Measurements from ENCODE around the gene C6orf47.

C6orf47 gene

DNA sequence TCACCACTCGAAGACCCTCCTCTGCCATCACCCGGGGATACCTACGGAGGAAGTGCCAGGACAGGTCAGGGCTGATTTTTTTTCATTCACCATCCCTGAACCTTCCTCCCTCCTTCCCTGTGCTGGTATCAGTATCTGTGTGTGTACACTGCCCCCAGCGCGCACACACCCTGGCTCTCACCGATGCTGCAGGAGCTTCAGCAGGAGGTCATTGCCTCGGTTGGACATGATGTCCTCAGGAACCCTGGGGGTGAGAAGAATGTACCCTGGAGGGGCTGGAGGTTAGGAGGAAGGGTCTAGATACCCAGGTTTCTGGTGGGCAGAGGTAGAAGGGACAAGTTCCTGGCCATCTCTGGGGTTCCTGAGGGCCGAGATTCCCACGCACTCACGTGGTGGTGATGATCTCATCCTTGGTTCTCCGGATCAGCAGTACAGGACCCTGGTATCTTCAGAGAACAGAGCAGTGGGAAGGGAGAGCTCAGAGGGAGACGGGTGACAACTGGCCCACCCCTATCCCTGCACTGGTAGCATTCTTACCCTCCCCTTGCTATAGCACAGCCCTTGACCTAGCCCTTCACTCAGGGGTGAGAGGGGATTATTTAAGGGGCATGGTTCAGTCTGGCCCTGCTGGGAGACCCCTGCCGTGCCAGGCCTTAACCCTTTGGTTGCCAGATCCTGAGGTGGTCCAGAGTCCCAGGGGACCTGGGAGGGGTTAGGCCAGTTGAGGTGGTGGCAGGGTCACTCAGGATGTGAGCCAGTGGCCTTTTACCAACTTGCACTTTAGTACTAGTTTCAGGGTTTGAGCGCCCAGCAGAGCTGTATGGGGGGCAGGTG is 27.5 kb upstream of the C6orf47 start:
- DNase-seq (ENCODE audit: low read depth in 2 of 2) = no peak

DNA sequence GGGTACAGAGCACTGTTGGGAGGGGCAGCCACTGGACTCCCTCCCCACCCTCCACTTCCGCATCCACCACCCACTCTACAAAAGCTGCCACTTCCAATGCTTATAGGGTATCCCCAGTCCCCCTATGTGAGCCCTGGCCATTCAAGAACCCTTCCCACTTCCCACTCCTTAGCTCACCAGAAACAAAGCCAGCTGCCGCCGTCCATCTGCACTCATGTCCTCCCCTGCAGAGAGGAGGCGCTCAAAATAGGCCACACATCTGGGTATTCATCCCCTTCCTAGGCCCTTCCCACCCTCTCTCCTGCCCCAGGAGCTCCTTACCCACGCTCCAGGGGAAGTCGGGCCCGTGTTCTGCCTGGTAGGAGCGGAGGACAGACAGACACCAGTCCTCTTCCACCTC is 26.7 kb upstream of the C6orf47 start:
- no peak for DNase-seq (ENCODE audit: low read depth in 2 of 2)

DNA sequence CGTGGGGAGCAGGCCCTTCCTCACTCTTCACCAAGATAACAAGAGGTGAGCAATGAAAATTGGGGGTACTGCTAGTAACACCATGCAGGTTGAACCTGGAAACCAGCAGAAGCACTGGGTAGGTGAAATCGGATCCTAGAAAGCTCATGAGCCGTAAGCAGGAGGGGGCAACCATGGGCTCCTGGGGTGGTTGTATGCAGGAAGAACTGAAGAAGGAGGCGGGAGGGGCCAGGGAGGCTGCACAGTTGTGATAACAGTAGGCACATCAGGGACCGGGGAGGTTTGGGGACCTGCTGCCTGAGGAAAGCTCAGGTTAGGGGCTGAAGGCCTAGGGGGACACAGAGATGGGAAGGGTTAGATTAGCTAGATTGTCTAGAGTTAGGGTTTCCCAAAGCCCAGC is 25.9 kb upstream of the C6orf47 start:
- no peak for DNase-seq (ENCODE audit: low read depth in 2 of 2)

DNA sequence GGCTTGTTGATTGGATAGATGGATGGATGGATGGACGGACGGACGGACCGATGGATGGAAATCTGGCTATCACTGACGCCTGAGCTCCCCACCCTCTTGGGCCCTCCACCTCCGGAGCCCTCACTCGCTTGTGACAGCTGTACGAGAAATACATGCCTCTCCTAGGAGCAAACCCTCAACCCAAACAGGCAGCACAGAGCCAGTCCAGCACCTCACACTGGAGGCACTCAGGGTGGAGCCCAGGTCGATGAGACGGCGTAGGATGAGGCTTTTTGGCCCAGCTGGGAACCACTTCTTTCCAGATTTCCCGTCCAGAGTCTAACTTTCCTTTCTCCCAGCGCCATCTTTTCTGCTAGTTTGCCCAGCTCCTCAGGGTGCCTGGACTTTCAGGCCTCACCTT is 23.0 kb upstream of the C6orf47 start:
- no peak for DNase-seq (ENCODE audit: low read depth in 2 of 2)

DNA sequence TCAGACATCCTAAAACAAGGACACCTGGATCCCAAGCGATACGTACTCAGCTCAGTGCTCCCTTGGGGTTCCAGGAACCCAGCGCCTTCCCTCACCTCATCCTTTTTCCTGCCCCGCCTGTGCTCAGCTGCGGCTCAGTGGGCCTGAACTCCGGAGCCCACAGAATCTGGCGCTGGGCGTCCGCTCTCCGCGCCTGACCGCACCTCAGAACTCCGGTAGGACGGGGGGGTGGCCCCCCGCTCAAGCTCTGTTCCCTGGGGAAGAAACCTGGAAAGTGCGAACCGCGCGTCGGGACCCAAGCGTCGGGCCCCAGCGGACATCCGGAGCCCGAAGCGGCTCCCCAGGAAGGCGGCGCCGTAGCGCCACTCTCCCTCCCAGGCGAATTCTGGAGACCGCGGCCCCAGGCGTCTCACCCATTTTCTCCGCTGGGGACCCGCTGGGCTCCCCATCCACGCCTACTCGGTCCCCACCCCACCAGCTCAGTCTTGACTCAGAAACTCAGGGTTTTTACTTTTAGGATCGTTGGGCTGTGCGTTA is 20.6 kb upstream of the C6orf47 start:
- no peak for DNase-seq (ENCODE audit: low read depth in 2 of 2)

DNA sequence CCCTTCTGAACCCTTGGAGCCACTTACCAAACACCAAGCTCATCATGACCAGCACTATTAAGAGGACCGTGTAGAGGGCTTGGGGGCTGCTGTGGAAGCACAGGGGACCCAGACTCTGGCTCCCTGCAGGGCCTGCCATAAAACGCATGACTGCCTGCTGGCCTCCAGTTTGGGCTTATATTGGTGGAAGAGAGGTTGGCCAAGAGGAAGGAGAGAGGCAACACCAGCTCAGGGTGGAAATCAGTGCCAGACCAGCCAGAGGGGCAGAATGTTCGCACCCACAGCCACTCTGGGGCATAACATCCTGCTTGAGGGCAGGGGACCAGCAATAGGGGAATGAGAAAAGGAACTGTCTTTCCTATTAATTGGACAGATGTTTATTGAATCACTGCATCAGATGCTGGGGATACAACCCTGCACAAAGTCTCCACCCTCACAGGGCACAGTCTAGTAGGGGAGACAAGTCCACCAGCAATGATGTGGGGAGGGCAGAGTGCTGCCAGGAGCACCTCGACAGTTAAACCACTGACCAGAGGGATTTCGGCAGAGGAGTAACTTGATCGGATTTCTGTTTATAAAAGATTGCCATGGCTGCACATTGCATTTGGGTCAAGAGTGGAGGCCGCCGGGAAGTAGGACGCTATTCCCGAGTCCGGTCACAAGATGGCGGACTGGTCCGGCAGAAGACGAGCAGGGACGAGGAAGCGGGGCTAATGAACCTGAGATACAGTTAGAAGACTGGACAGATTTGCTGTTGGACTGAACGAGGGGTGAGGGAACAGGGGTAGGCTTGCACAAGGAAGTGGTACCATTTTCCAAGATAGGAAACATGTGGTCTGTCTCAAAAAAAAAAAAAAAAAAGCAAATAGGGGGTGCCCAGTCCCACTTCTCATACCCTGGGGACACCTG is 19.9 kb upstream of the C6orf47 start, which contains the start of gene LY6G5C:
TSS of gene LY6G5C (minus strand) at position 842 of the 909 bp plus-strand sequence. CDS start at position 148, 694 bp downstream.
- peak; percentile 22 to 38 for DNase-seq (ENCODE audit: low read depth in 2 of 2)

DNA sequence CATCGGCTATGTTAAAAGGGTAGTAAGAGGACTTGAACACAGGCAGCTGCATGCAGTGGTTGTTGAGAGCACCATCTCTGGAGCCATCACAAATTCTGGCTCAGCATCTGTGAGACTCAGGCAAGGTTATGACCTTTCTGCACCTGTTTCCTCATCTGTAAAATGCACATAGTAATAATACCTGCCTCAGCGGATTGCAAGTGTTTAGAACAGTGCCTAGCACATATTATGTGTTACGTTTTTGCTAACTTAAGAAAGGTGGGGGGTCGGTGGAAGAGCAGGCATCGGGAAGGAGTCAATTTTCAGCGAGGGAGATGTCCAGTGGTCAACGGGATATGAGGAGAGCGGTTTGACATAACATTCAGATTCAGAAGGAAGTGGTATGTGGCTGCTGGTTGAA is 17.4 kb upstream of the C6orf47 start:
- no peak for DNase-seq (ENCODE audit: low read depth in 2 of 2)

DNA sequence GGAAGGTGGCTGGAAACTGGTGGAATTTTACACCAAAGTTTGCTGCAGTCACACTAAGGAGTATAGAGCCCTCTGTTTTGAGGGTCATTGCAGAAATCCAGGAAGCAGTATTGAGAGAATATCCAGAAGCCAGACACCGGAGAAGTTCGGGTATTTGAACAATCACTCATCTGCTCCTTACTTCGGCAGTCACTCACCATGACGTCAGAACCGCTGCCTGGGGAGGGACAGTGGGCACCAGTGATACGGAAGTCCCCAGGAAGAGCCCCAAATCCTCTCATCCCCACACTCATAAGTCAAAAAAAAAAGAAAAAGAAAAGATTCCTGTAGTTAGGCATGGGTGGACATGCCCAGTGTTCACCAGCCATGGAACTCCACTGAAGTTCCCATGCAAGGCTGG is 16.3 kb upstream of the C6orf47 start:
- DNase-seq (ENCODE audit: low read depth in 2 of 2) = no peak

DNA sequence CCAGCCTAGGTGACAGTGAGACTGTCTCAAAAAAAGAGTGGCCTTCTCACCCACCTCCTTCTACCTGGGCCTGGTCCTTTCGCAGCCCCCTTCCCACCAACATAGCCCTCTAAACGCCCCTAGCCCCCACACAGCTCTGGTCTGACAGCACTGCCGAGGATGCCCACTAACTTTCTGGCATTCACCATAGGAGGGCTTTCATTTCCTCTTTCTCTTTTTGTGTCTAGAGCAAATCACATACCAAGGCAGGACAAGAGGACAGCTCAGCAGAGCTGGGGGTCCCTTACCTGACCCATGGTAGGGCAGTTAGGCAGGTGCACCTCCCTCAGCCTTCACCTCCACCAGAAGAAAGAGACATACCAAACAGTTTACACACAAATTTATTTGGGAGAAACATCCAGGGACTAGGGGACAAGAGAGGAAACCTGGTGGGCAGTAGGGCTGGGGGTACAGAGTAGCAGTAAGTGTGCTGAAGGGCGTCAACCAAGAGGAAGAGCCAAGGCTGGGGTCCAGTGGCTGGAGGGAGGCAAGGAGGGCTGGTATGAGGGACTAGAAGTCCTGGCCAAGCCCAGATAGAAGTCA is 15.8 kb upstream of the C6orf47 start:
- no peak for DNase-seq (ENCODE audit: low read depth in 2 of 2)

DNA sequence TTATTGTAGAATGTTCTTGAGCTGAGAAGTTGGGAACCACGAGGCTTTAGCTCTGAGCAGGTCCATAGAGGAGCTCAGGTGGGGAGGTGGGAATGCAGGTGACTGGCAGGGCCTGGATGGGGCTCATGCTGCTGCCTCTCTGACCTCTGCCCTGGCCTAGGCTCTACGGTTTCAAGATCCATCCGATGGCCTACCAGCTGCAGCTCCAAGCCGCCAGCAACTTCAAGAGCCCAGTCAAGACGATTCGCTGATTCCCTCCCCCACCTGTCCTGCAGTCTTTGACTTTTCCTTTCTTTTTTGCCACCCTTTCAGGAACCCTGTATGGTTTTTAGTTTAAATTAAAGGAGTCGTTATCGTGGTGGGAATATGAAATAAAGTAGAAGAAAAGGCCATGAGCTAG is 9.1 kb upstream of the C6orf47 start, which contains the start of gene LY6G5B:
TSS of gene LY6G5B (plus strand) at position 301 of the 400 bp plus-strand sequence. CDS start 975 bp downstream, outside the sequence.
- DNase-seq (ENCODE audit: low read depth in 2 of 2) = no peak

DNA sequence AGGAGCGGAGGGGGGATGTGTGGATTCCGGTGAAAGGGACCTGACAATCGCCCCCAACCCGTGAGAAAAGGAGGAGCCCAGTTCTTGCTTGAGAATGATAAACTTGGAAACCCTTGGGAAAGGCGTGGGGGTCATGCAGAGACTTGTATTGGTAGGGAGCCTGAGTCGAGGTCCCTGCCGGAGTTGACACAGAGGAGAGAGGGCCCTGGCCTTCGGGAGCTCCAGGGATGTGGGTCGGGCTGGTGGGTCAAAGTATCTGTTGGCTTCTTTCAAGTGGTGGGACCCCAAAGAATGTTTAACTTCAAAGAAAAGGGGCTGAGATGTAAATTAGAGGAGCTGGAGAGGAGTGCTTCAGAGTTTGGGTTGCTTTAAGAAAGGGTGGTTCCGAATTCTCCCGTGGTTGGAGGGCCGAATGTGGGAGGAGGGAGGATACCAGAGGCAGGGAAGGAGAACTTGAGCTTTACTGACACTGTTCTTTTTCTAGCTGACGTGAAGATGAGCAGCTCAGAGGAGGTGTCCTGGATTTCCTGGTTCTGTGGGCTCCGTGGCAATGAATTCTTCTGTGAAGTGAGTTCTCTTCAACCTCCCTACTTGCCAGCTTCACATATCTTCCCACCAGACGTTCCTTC is 5.9 kb upstream of the C6orf47 start:
- no peak for DNase-seq (ENCODE audit: low read depth in 2 of 2)

DNA sequence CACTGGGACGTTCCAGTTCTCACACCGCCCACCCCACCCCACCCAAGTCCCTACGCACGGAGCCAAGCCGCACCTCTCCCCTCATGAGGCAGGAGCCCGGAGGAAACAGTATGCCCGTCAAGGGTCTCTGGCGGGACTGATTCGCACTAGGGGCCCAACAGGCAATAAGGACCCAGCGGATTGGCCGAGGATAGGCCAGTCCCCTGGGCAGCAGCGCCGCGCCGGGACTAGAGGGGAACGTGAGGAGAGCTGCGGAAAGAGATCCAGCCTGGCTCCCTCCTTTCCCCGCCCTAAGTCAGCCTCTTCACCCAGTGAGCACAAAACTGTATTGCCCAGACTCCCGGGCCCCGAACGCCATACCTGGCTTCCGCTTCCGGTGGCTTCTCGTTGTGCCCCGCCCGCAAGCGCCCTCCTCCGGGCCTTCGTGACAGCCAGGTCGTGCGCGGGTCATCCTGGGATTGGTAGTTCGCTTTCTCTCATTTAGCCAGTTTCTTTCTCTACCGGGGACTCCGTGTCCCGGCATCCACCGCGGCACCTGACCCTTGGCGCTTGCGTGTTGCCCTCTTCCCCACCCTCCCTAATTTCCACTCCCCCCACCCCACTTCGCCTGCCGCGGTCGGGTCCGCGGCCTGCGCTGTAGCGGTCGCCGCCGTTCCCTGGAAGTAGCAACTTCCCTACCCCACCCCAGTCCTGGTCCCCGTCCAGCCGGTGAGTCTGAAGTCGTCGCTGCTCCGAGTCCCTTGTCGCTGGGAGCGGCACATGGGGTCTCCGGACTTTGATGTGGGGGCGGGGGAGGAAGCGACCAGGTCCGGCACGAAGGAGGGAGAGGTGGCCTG is 5.1 kb upstream of the C6orf47 start, which contains the start of gene CSNK2B:
TSS of gene CSNK2B (plus strand) at position 580 of the 836 bp plus-strand sequence. CDS start 752 bp downstream, outside the sequence.
- DNase-seq (ENCODE audit: low read depth in 2 of 2) = peak; percentile 96

DNA sequence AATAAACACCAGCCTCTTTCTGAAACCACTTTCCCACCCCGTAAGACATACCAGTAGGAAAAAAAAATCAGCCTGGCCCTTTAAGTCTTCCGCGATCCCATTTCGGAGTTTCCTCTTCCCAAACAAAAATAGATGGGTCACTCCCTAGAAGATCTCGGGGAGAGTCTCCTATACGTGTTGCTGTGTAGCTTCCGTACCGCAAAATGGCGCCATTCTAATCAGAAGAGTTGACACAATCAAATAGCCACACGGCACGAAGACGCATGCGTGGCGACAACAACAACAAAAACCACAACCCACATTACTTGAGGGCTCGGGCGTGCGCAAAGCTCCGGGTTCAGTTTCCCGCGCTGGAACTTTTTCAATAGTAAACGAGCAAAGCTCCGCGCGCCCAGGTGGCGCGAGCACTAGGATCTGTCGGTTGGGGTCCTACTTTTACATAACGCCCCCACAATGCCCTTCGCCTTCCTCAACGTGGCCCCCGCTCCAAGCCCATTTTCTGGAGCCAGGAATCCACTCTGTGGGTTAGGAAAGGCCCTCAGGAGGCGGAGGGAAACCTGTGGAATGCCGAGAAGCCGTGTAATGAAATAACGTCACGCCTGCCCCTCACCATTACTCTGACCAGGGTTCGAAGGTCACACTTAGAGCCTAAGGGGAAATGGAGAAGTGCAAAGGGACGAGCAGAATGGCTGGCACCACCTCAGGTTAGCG is 4.4 kb upstream of the C6orf47 start, which contains the start of gene GPANK1:
TSS of gene GPANK1 (minus strand) at position 208 of the 711 bp plus-strand sequence. CDS start 519 bp downstream, outside the sequence.
- DNase-seq (ENCODE audit: low read depth in 2 of 2) = peak; percentile 74 to 82

DNA sequence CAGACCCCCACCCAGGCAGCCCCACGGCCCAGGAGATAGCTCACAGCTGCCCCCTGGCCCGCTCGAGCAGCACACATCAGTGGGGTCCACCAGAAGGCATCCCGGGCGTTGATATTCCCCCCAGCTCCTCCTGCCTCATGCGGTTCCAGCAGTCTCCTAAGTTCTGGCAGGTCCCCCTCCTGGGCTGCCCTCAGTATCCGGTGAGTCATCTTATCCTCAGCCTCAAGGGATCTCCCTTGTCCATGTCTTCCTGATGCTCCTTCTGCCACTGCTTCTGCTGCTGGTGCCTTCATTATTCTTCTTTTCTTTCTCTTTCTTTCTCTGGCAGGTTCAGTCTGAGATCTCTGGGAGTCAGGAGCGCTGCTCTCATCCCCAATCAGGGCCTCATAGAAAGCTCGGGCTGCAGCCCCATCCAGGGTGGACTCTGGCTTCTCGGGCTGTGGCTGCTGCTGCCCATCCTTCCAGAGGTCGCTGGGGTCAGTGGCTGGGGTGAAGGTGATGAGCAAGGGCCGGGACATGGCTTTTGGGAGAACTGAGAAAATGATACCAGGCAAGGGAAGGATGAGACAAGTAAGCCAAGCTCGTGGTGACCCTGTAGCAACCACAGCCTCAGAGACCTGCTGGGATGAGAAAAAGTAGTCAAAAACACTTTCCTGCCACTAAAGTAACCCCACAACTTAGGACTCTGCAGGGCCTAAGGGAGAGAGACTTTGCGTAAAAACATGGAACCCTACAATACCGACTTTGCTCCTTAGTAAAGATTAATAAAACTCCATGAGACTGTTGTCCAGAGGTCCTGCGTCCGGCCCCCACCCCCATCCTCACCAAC is 3.6 kb upstream of the C6orf47 start:
- DNase-seq (ENCODE audit: low read depth in 2 of 2) = no peak

DNA sequence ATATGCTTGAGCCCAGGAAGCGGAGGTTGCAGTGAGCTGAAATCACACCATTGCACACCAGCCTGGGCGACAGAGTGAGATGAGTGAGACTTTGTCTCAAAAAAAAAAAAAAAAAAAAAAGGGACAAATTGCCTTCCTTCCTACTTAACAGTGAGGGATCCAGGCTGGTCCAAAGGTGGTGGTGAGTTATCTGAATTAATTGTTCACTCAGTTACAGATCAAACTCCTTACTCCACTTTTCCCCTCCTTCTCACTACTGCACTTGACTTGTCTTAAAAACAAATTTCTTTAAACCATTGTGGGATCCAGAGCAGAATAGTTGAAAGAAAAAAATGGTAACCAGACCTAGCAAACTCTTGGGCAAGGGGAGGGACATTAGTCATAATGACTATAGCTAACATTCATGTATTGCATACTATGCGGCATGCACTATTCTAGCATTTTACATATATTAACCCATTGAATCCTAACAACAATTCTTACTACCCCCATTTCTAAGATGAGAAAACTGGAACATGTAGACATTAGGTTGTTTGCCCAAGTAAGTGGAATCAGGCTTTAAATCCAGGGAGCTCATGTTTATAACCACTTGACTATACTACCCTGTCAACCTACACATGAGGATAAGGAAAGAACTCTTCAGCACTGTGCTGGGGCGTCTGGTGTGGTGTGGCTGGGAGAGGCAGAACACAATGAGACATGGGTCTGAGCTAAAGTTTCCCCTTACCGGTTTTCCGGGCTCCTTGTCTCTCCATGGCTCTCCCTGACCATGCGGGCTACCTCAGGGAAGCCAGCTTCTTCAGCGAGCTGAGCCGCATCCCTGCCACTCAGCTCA is 2.8 kb upstream of the C6orf47 start:
- no peak for DNase-seq (ENCODE audit: low read depth in 2 of 2)

DNA sequence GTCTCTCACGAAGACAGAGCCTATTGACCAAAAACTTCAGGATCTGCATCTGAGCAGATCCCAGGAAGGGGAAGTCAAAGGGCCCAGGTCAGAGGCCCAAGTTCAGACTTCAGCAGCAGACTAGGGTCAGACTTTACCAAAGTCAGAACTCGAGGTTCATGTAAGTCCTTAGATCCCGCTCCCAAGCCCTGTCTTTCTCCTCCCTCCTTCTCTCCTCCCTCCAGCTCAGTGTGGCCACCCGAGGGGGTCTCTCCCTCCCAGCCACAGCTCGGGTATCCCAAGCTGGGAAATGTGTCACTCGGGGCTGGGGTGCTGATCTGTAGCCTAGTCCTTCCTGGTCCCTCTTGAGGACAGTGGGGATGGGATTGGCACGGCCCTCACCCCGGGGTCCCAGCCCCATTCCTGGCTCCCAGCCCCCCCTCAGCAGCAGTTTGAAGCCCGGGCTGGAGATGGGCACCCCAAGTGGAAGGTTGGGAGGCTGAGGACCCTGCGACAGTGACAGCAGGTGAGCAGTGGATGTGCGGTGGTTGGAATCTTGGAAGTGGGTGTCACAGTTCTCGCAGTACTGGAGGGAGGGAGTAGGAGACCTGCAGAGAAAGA is 1.6 kb upstream of the C6orf47 start:
- no peak for DNase-seq (ENCODE audit: low read depth in 2 of 2)
